ENCODE results near the gene FALEC.

The FALEC gene

GRCh38 chr1:150555198-150555970 is 39.8 kb downstream of the FALEC start:
- Histone ChIP-seq H3K36me3 (replicated peaks) (no peaks in the 10 kb centered on the region), H3K4me3 (no peak overlapping the region), H3K9me3 (no peaks in the 10 kb centered on the region), H3K4me1 (0 out of 2 replicates have a peak, but pooled peaks cover 2% of the 10 kb centered on the region), H3K27me3 (ENCODE audit: low read depth) (no peaks in the 10 kb centered on the region)
- in situ Hi-C loops (cut with MboI; ENCODE audit: low sequenced_read_pairs) = no loop called here
- DNase-seq (ENCODE audit: low spot score in 2 of 2) = no peak

GRCh38 chr1:150555971-150556865 is 40.7 kb downstream of the FALEC start:
- no peak for DNase-seq (ENCODE audit: low spot score in 2 of 2)
- no peaks in the 10 kb centered on the region for H3K36me3 ChIP-seq (replicated peaks)
- in situ Hi-C loops (cut with MboI; ENCODE audit: low sequenced_read_pairs) = no loop called here
- no peak overlapping the region for H3K4me3 ChIP-seq
- H3K27me3 ChIP-seq (ENCODE audit: low read depth) = no peaks in the 10 kb centered on the region
- 0 out of 2 replicates have a peak, but pooled peaks cover 2% of the 10 kb centered on the region for H3K4me1 ChIP-seq
- no peaks in the 10 kb centered on the region for H3K9me3 ChIP-seq

- Histone ChIP-seq H3K27me3 (ENCODE audit: low read depth) (no peaks in the 10 kb centered on the region), H3K4me1 (peaks cover 9% of the 10 kb centered on the region), H3K4me3 (no peak overlapping the region), H3K9me3 (no peaks in the 10 kb centered on the region), H3K36me3 (replicated peaks) (no peaks in the 10 kb centered on the region)
- in situ Hi-C loops (cut with MboI; ENCODE audit: low sequenced_read_pairs) = no loop called here
- no peak for DNase-seq (ENCODE audit: low spot score in 2 of 2)
Measured at GRCh38 chr1:150557065-150557600, 41.6 kb downstream of the FALEC start.

- H3K4me3 ChIP-seq = no peak overlapping the region
- in situ Hi-C loops (cut with MboI; ENCODE audit: low sequenced_read_pairs) = no loop called here
- H3K27me3 ChIP-seq (ENCODE audit: low read depth) = no peaks in the 10 kb centered on the region
- no peak for DNase-seq (ENCODE audit: low spot score in 2 of 2)
- no peaks in the 10 kb centered on the region for H3K36me3 ChIP-seq (replicated peaks)
- no peaks in the 10 kb centered on the region for H3K9me3 ChIP-seq
- H3K4me1 ChIP-seq = peaks cover 16% of the 10 kb centered on the region
Measured at GRCh38 chr1:150557813-150558212, 42.3 kb downstream of the FALEC start.

GRCh38 chr1:150558303-150558704 is 42.8 kb downstream of the FALEC start:
- in situ Hi-C loops (cut with MboI; ENCODE audit: low sequenced_read_pairs) = no loop called here

GRCh38 chr1:150558761-150559655 is 43.5 kb downstream of the FALEC start:
- Histone ChIP-seq H3K27me3 (ENCODE audit: low read depth) (no peaks in the 10 kb centered on the region), H3K36me3 (replicated peaks) (no peaks in the 10 kb centered on the region), H3K4me1 (peaks cover 20% of the 10 kb centered on the region), H3K4me3 (no peak overlapping the region), H3K9me3 (no peaks in the 10 kb centered on the region)
- peak in 1 of 2 experiments; percentile 12 for DNase-seq (ENCODE audit: low spot score in 2 of 2)
- in situ Hi-C loops (cut with MboI; ENCODE audit: low sequenced_read_pairs) = no loop called here

More at GRCh38 chr1:150558303-150558704, 42.8 kb downstream of the FALEC start:
- no peak overlapping the region for H3K4me3 ChIP-seq
- H3K36me3 ChIP-seq (replicated peaks) = no peaks in the 10 kb centered on the region
- H3K27me3 ChIP-seq (ENCODE audit: low read depth) = no peaks in the 10 kb centered on the region
- H3K9me3 ChIP-seq = no peaks in the 10 kb centered on the region
- peaks cover 20% of the 10 kb centered on the region for H3K4me1 ChIP-seq
- DNase-seq (ENCODE audit: low spot score in 2 of 2) = no peak

- H3K9me3 ChIP-seq = no peaks in the 10 kb centered on the region
- no peaks in the 10 kb centered on the region for H3K36me3 ChIP-seq (replicated peaks)
- in situ Hi-C loops (cut with MboI; ENCODE audit: low sequenced_read_pairs) = no loop called here
Measured at GRCh38 chr1:150559656-150560010, 44.1 kb downstream of the FALEC start.

GRCh38 chr1:150560011-150560438 is 44.5 kb downstream of the FALEC start:
- in situ Hi-C loops (cut with MboI; ENCODE audit: low sequenced_read_pairs) = no loop called here
- Histone ChIP-seq H3K4me3 (no peak overlapping the region), H3K36me3 (replicated peaks) (no peaks in the 10 kb centered on the region), H3K4me1 (peaks cover 20% of the 10 kb centered on the region), H3K9me3 (no peaks in the 10 kb centered on the region), H3K27me3 (ENCODE audit: low read depth) (no peaks in the 10 kb centered on the region)
- peak; percentile 50 to 89 for DNase-seq (ENCODE audit: low spot score in 2 of 2)

More at GRCh38 chr1:150559656-150560010, 44.1 kb downstream of the FALEC start:
- Histone ChIP-seq H3K4me1 (peaks cover 20% of the 10 kb centered on the region), H3K27me3 (ENCODE audit: low read depth) (no peaks in the 10 kb centered on the region), H3K4me3 (no peak overlapping the region)
- no peak for DNase-seq (ENCODE audit: low spot score in 2 of 2)

GRCh38 chr1:150560576-150561253 is 45.2 kb downstream of the FALEC start:
- peak overlapping the region; percentile 42 for H3K4me3 ChIP-seq
- in situ Hi-C loops (cut with MboI; ENCODE audit: low sequenced_read_pairs) = no loop called here
- no peaks in the 10 kb centered on the region for H3K9me3 ChIP-seq
- no peaks in the 10 kb centered on the region for H3K36me3 ChIP-seq (replicated peaks)
- H3K4me1 ChIP-seq = peaks cover 20% of the 10 kb centered on the region
- no peaks in the 10 kb centered on the region for H3K27me3 ChIP-seq (ENCODE audit: low read depth)
- DNase-seq (ENCODE audit: low spot score in 2 of 2) = peak; percentile 82 to 94

GRCh38 chr1:150561254-150561973 is 45.9 kb downstream of the FALEC start:
- peak; percentile 94 for DNase-seq (ENCODE audit: low spot score in 2 of 2)
- Histone ChIP-seq H3K9me3 (no peaks in the 10 kb centered on the region), H3K4me3 (peak overlapping the region; percentile 42), H3K27me3 (ENCODE audit: low read depth) (no peaks in the 10 kb centered on the region), H3K36me3 (replicated peaks) (no peaks in the 10 kb centered on the region), H3K4me1 (peaks cover 20% of the 10 kb centered on the region)
- in situ Hi-C loops (cut with MboI; ENCODE audit: low sequenced_read_pairs) = no loop called here

GRCh38 chr1:150561974-150562445 is 46.5 kb downstream of the FALEC start:
- peak; percentile 73 to 89 for DNase-seq (ENCODE audit: low spot score in 2 of 2)
- no peaks in the 10 kb centered on the region for H3K27me3 ChIP-seq (ENCODE audit: low read depth)
- peak overlapping the region; percentile 42 for H3K4me3 ChIP-seq
- in situ Hi-C loops (cut with MboI; ENCODE audit: low sequenced_read_pairs) = no loop called here
- H3K9me3 ChIP-seq = no peaks in the 10 kb centered on the region
- no peaks in the 10 kb centered on the region for H3K36me3 ChIP-seq (replicated peaks)
- peaks cover 20% of the 10 kb centered on the region for H3K4me1 ChIP-seq
